GM19238 (cell line): ENCODE results near the gene PDXK.

ENCODE experiments used
- DNase-seq: peaks from one replicate; pipeline ENCODE4 v3.0.0; 2011; ENCODE audit warnings: low spot score; ENCODE audit not compliant: insufficient read length

PDXK gene

DNA sequence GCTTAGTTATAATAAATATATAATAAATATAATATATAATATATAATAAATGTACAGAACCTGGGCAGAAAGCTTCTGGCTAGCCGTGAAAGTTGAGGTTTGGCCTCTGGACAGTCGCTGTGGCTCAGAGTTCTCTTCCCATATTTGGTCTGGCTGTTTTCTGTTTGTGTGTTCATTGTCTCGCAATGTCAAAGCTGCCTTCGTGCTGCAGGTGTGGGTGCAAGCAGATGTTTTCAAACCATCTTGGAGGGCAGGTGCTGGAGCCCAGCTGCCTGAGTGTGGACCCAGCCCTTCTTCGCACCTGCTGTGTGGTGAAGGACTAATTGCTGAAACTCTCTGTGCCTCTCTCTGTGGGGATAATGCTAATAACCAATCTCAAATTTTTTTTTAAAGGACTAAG is 60.7 kb downstream of the PDXK start:
- DNase-seq, result no peak

GRCh38 chr21:43781846-43782245 is 62.9 kb downstream of the PDXK start:
- no peak for DNase-seq

DNA sequence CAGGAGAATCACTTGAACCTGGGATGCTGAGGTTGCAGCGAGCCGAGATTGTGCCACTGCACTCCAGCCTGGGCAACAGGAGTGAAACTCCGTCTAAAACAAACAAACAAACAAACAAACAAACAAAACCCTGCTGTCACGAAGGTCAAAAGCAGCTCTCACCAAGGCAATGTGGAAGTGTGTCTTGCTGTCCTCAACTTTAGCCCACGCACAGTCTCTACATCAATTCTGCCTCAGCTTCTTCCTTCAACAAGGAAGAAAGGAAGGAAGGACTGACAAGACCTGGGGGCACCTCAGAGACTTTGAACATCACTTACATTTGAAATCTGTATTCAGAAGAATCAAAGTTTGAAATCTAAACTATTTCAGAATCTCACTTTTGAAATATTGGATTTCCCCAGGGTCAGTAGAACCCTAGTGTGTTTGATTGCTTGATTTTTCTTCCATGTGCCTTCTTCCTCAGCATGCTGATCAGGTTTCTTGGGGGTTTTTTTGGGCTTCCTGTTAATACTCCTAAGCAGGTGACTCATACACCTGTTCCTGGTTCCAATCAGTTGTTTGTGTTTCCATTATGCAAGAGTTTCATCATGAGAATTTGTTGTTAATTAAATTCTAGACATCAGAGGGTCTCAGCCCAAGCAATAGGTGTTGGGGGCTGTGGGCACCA is 63.6 kb downstream of the PDXK start:
- DNase-seq, result no peak

DNA sequence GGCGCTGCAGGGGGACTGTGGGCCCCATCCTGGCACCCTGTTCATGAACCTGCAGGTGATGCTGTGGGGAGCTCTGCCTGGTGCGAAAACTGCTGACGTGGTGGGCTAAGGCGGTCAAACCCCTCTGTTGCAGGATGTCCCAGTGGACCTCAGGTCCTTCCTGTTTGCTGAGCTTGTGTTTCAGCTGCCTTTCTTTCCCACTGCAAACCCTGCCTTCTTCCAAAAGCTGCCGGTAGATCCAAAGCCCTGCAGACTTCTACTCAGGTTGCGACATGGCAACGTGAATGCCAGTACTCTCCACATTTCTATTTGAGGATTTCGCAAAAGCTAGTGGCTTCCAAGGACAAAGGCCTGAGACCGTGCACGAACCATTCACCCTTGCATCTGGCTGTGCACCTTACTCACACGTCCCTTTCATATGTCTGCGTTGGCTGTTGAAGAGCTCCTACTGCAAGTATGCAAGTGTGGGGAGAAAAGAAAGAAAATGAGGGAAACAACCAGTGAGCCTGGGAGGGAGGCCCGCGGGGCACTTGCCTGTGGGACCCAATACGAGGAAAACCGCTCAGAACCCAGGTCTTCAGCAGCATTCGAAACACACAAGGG is 64.3 kb downstream of the PDXK start:
- no peak for DNase-seq

- no peak for DNase-seq
Measured at GRCh38 chr21:43785134-43785533, 66.2 kb downstream of the PDXK start.

GRCh38 chr21:43786300-43786806 is 67.4 kb downstream of the PDXK start:
- no peak for DNase-seq

GRCh38 chr21:43786807-43787440 is 68.0 kb downstream of the PDXK start:
- no peak for DNase-seq

DNA sequence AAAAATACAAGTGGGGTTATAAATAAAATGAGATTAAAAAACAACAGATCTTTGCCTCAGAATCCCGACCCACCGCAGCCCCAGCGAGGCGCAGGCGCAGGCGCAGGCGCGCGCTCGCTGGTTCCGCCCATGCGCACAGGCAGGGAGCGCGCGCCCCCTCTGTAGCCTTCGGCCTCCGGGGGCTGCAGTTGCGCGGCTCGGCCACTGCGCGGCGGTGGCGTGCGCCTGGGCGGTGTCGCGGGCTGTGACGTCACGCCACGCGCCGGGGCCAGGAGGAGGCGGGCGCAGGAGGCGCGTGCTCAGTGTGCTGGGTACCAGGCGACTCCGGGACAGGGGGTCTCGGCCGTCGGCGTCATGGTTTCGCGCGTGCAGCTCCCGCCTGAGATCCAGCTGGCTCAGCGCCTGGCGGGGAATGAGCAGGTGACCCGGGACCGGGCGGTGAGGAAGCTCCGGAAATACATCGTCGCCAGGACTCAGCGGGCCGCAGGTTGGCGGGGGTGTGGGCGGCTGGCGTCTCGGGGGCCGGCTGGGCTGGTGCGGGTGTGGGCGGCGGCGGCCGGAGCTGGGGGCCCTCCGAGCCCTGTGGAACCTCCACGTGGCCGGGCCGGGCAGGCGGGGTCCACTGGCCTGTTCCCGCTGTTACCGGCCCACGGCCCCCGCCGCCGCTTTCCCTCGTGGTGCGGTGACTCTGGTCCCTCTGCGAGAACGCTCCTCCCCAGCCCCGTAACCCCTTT is 70.5 kb downstream of the PDXK start, which contains the start of gene RRP1:
RRP1 (plus strand) TSS at position 302 of the 734 bp plus-strand sequence; CDS start at position 355, 53 bp downstream.
- DNase-seq, result peak; percentile 96

DNA sequence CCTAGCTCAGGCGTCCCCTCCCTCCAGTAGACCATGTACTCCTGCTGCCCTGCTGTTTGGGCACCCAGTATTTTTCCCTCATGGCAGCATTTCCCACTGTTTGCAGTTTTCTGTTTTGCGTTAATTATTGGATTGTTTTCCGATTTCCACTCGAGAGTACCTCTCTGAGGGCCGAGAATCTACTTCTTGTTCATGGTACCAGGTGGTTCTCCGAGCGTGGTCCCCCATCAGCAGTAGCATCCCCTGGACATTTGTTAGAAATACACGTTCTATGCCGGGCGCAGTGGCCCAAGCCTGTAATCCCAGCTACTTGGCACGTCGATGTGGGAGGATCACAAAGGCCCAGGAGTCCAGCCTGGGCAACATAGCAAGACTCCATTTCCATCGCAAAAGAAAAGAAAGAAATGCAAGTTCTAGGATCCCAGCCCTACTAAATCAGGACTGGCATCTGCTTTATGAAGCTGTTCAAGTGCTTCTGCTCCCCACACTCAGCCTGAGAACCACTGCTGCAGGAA is 71.1 kb downstream of the PDXK start:
- no peak for DNase-seq

GRCh38 chr21:43792406-43792805 is 73.5 kb downstream of the PDXK start:
- DNase-seq, result no peak

- no peak for DNase-seq
Measured at GRCh38 chr21:43793243-43793642, 74.3 kb downstream of the PDXK start.

DNA sequence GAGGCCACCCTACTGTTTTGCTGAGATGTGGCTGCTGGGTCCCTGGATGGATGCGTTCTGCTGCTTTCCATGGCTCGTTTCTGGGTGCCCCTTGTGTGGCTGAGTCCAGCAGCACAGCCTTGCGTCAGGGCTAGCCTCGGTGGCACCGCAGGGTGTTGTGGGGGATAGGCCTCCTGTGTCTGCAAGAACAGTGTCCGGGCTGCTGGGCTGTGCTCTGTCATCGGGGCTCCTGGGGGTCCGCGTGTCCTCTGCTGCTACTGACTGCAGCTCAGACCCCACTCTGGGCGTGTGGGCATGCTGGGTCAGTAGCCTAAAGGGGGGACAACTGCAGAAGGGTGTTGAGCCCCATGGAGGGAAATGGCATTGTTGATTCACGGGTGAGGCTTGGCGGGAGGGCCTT is 75.4 kb downstream of the PDXK start:
- no peak for DNase-seq

DNA sequence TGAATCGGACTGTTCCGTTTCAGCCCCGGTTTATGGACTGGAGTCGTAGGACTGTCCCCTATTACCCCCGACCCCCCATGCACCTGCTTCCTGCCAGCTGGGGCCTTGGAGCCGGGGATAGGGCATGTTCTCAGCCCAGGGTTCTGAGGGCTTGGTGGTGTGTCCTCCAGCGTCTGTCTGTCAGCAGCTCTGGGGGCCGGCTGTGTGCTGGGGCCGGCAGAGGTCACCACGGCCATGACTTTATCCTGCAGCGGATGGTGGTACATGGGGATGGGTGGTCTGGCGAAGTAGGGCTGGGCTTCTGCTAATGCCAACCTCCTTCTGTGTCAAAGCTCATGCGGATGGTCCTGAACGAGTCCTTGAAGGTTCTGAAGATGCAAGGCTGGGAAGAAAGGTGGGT is 75.9 kb downstream of the PDXK start:
- DNase-seq, result no peak

- DNase-seq, result no peak
Measured at GRCh38 chr21:43797415-43797814, 78.5 kb downstream of the PDXK start.

DNA sequence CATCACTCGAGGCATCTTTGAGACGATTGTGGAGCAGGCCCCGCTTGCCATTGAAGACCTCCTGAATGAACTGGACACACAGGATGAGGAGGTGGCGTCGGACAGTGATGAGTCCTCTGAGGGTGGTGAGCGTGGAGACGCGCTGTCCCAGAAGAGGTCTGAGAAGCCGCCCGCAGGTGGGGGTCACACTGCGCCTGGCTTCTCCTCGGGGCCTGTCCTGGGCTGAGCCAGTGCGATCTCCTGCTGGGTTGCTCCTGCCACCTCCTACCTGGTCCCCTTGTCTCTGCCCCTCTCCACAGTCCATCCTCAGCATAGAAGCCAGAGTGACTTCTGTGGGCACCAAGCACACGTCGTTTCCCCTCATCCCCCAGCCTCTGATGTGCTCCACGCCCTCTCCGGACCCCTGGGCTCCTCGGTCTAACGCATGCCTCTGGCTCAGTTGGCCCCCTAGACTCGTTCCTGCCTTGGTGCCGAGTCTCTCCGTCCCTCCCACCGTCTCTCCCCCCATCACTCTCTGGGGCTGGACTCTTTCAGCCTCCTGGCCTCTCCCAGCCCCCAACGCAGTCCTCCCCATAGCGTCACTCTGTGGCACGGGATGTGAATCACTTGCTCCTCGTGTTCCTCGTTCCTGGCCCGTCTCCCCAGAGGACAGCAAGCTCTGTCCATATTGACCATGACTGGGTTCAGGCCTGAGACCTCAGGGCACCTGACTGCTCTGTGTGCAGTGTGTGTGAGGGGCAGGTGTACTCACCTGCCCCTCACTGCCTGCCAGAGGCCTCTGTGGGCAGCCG is 79.2 kb downstream of the PDXK start:
- no peak for DNase-seq

DNA sequence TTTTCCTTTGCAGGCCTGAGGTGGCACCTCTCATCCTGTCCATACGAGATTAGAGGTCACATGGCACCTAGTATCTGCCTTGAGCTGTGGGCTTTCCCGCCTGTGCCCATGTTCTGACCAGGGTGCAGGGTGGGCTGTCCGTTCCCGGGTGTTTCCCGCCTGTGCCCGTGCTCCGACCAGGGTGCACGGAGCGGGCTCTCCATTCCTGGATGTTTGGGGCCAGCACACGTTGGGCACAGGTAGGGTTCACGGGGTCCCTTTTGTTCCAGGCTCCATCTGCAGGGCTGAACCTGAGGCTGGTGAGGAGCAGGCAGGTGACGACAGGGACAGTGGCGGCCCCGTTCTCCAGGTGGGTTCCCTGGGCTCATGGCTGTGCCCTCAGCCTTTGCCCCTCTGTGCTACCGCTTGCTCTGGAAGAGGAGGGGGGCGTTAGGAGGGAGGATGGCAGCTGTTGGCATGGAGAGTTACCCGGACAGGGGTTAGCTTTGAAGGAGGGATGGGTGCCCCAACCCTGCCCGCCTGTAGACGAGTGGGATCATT is 80.4 kb downstream of the PDXK start:
- DNase-seq, result no peak

DNA sequence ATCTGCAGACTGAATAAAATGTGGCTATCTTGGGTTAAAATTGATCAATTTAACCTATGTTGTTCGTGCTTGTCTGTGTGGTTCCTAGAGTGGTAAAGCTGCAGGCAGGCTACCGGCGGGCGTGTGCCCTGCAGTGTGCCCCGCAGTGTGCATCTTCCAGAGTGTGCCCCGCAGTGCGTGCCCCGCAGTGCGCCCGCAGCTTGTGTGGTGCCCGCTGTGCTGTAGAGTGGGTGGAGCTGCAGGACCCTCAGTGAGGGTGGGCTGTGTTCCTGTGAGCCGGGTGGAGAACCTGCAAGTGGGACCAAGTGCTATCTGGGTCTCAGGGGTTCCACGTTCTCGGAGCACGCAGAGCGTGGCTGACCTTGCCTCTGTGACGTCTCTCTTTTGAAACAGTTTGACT is 81.2 kb downstream of the PDXK start:
- no peak for DNase-seq

DNA sequence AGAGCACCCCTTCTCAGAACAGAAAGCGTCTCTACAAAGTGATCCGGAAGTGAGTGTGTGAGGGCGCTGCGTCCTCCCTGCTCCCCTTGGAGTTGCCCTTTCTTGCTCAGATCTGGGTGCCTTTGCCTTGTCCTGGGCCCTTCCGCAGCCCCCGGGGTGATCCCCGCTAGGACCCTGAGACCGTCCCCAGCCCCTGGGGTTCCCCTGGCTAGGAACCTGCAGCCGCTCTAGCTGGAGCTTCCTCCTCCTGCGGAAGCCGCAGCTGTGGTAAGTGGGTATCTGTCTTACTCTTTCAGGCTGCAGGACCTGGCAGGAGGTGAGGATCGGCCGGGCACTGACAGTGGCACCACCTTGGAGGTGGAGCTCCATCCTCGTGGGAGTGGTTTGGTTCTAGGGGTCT is 81.6 kb downstream of the PDXK start:
- DNase-seq, result no peak

- no peak for DNase-seq
Measured at GRCh38 chr21:43801006-43801783, 82.3 kb downstream of the PDXK start.
